CD4-positive, alpha-beta T cell (primary cell): Measurements from ENCODE around the gene ZNF175. TPM values are rescaled to one million over a fixed set of nuclear protein-coding genes. Genes with fewer than 3 reads are reported as not detected.

ENCODE experiments used
- ATAC-seq: fragments of 200-7000 bp; cut with Tn5 transposase; one replicate; pipeline ENCODE4 v1.10.0; 2022; ENCODE audit warnings: mild to moderate bottlenecking; ENCODE audit not compliant: poor library complexity
- CTCF ChIA-PET: fragments of 350-600 bp; sonication (Branson Sonifier 250); formaldehyde crosslinking; loops from one replicate; lab custom pipeline; 2021; ENCODE audit warnings: antibody characterized with exemption, inconsistent platforms; lab: Charles Lee
- POLR2A ChIA-PET: fragments of 350-600 bp; sonication (Branson Sonifier 250); formaldehyde crosslinking; loops from one replicate; lab custom pipeline; 2021; ENCODE audit warnings: antibody characterized with exemption, inconsistent platforms; lab: Charles Lee
- DNase-seq, 14 experiments: peaks; one replicate each; pipeline ENCODE4 v3.0.0-alpha.2; 2013 to 2020; ENCODE audit warnings: mixed read lengths in 2 of 14
- H3K27ac ChIP-seq, 2 donors: one replicate each; pipeline versions ENCODE4 v1.5.1 to v1.7.0; 2013; ENCODE audit warnings: low read length in 2 of 2, low read depth in 1 of 2, mild to moderate bottlenecking in 1 of 2
- H3K27me3 ChIP-seq, 2 experiments: 1 replicate in 1 of 2; 2 replicates in 1 of 2; pipeline versions ENCODE4 v1.6.1 to v1.7.0; 2013; ENCODE audit warnings: low read length in 2 of 2, control low read depth in 1 of 2, mild to moderate bottlenecking in 1 of 2, moderate library complexity in 1 of 2; ENCODE audit not compliant: insufficient read depth in 2 of 2, control insufficient read depth in 1 of 2
- H3K36me3 ChIP-seq: one replicate; pipeline ENCODE4 v1.6.1; 2013; ENCODE audit warnings: low read length, control low read depth; ENCODE audit not compliant: insufficient read depth
- H3K4me1 ChIP-seq: one replicate; pipeline ENCODE4 v1.6.1; 2013; ENCODE audit warnings: low read length, control low read depth; ENCODE audit not compliant: insufficient read depth
- H3K4me3 ChIP-seq: one replicate; pipeline ENCODE4 v1.5.1; 2013; ENCODE audit warnings: mild to moderate bottlenecking, low read length, moderate library complexity
- H3K9me3 ChIP-seq, 2 experiments: 1 replicate in 1 of 2; 2 replicates in 1 of 2; pipeline versions ENCODE4 v1.6.1 to v1.7.0; 2013; ENCODE audit warnings: low read length in 2 of 2, mild to moderate bottlenecking in 2 of 2, control low read depth in 1 of 2, moderate library complexity in 1 of 2; ENCODE audit not compliant: control insufficient read depth in 1 of 2, insufficient read depth in 1 of 2
- H3K27ac Mint-ChIP-seq: one replicate; pipeline ENCODE4 v1.8.0; 2020; ENCODE audit warnings: mixed read lengths
- H3K27me3 Mint-ChIP-seq: one replicate; pipeline ENCODE4 v1.8.0; 2021; ENCODE audit warnings: mixed read lengths
- H3K36me3 Mint-ChIP-seq: one replicate; pipeline ENCODE4 v1.8.0; 2021; ENCODE audit warnings: low read depth, mixed read lengths
- H3K4me1 Mint-ChIP-seq: one replicate; pipeline ENCODE4 v1.8.0; 2021; ENCODE audit warnings: low read depth, mixed read lengths
- H3K4me3 Mint-ChIP-seq: one replicate; pipeline ENCODE4 v1.8.0; 2020; ENCODE audit warnings: mild to moderate bottlenecking, mixed read lengths
- H3K9me3 Mint-ChIP-seq: one replicate; pipeline ENCODE4 v1.8.0; 2020; ENCODE audit warnings: mixed read lengths
- intact Hi-C, 2 experiments: fragments of 100-400 bp; cut with DNase I in 1 of 2; cut with micrococcal nuclease in 1 of 2; formaldehyde crosslinking; loops; one replicate each; pipeline versions ENCODE4 v1.15.1 to v1.9.0; 2023 to 2025; cut with DNase I, micrococcal nuclease
- total RNA-seq, 174 experiments: library from RNA in 2 of 174; stranded (reverse) in 2 of 174; gene quantifications; one replicate each; pipeline ENCODE4 v1.2.3 and lab custom pipeline; 2021 to 2026
- TF ChIP-seq, protein P1 (sequence below): fragments of 200-600 bp; IDR thresholded peaks from one replicate; pipeline ENCODE4 v1.8.0; 2022; ENCODE audit warnings: antibody characterized with exemption, mild to moderate bottlenecking

ZNF175 gene
- total RNA-seq, 2 experiments from 2014 or later: 1.1 to 1.9 TPM

DNA sequence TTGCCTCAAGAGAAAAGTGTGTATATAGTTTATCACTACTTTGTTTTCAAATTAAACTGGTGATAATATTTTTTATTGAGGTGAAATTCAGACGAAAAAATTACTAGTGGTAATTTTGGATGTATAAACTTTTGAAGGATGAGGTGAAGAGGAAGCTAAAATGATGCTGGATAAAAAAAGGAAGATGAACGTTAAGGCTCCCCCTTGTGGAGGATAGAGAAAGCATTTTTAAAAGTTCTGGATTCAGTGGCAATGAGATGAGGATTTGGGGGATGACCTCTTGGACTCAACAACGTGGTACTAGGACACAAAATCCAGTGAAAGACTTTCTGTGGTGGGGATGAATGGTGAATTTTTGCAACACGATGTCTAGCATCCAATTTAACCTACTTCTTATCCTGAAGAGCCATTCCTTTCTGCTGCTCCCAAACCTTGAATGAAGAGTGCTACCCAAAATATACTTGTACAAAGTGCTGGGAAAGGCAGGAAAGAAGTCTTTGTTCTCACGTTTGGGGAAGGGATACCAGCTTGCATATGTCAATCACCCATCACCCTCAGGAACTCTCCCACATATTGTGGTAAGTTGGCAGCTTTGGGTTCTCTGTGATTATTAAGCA, 66.4 kb downstream of the ZNF175 start:
- H3K9me3 Mint-ChIP-seq: no peaks in the 10 kb centered on the region
- CTCF ChIA-PET: no interaction called here
- no peak overlapping the region for H3K27ac ChIP-seq
- DNase-seq (peak in 2 of 14 experiments; percentile 28 to 30), ATAC-seq (no peak)
- no peak overlapping the region for H3K27ac Mint-ChIP-seq
- intact Hi-C loops: loop anchor here in 1 of 2 experiments (1.0 kb wide), 1 partner anchor 164 kb away; no protein-coding TSS in a partner anchor
- TF ChIP-seq, protein P1, sequence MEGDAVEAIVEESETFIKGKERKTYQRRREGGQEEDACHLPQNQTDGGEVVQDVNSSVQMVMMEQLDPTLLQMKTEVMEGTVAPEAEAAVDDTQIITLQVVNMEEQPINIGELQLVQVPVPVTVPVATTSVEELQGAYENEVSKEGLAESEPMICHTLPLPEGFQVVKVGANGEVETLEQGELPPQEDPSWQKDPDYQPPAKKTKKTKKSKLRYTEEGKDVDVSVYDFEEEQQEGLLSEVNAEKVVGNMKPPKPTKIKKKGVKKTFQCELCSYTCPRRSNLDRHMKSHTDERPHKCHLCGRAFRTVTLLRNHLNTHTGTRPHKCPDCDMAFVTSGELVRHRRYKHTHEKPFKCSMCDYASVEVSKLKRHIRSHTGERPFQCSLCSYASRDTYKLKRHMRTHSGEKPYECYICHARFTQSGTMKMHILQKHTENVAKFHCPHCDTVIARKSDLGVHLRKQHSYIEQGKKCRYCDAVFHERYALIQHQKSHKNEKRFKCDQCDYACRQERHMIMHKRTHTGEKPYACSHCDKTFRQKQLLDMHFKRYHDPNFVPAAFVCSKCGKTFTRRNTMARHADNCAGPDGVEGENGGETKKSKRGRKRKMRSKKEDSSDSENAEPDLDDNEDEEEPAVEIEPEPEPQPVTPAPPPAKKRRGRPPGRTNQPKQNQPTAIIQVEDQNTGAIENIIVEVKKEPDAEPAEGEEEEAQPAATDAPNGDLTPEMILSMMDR: peak; percentile 57
- H3K4me1 ChIP-seq: no peaks in the 10 kb centered on the region
- no peak overlapping the region for H3K4me3 Mint-ChIP-seq
- H3K27me3 Mint-ChIP-seq: peaks cover 50% of the 10 kb centered on the region
- H3K36me3 Mint-ChIP-seq: no peaks in the 10 kb centered on the region
- H3K27me3 ChIP-seq: peaks cover 0 to 7% of the 10 kb centered on the region in 2 experiments
- no peak overlapping the region for H3K4me3 ChIP-seq
- POLR2A ChIA-PET: no interaction called here
- peaks cover 0 to 5% of the 10 kb centered on the region in 2 experiments for H3K9me3 ChIP-seq
- no peaks in the 10 kb centered on the region for H3K36me3 ChIP-seq
- H3K4me1 Mint-ChIP-seq: no peaks in the 10 kb centered on the region

DNA sequence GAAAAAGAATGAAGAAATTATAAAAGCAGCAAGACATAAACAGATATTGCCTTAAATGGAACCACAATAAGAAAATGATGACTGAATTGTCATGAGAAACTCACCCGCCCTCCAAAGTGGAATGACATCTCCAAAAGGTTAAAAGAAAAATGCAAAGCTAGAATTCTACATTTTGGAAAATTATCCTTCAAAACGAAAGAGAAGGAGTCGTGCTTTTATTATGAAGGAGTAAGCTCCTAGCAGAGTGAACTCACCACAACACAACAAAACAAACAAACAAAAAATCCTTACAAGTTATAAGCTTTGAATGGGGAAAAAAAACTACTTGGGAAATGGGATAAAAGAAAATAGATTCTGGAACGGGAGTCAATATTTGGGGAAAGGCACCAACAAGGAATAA, 68.8 kb downstream of the ZNF175 start:
- no peak overlapping the region for H3K4me3 ChIP-seq
- ChIA-PET POLR2A (no interaction called here), CTCF (no interaction called here)
- no peak overlapping the region for H3K27ac ChIP-seq
- Mint-ChIP-seq H3K4me3 (no peak overlapping the region), H3K36me3 (no peaks in the 10 kb centered on the region), H3K27me3 (peaks cover 62% of the 10 kb centered on the region), H3K9me3 (no peaks in the 10 kb centered on the region), H3K27ac (no peak overlapping the region), H3K4me1 (no peaks in the 10 kb centered on the region)
- H3K4me1 ChIP-seq: no peaks in the 10 kb centered on the region
- peaks cover 0 to 9% of the 10 kb centered on the region in 2 experiments for H3K9me3 ChIP-seq
- ATAC-seq (no peak), DNase-seq (no peak)
- intact Hi-C loops: no loop called here
- TF ChIP-seq, protein P1: no peak
- H3K36me3 ChIP-seq: no peaks in the 10 kb centered on the region
- H3K27me3 ChIP-seq: peaks cover 6 to 7% of the 10 kb centered on the region in 2 experiments

DNA sequence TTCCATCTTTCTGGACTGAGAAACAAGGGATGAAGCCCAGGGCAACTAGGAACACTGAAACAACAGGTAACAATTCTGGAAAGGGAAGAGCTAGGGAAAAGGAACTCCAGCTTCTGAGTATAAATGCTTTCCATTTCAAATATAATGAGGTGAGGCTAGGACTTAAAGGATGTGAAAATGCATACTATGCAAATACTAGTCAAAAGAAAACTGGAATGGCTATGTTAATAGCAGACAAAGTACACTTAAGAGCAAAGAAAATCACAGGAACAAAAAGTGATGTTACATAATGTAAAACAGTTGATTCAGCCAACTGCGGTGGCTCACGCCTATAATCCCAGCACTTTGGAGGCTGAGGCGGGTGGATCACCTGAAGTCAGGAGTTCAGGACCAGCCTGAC, 69.3 kb downstream of the ZNF175 start:
- H3K9me3 Mint-ChIP-seq: no peaks in the 10 kb centered on the region
- Histone ChIP-seq H3K27ac (no peak overlapping the region), H3K36me3 (no peaks in the 10 kb centered on the region), H3K9me3 (peaks cover 0 to 9% of the 10 kb centered on the region in 2 experiments), H3K27me3 (peaks cover 8 to 12% of the 10 kb centered on the region in 2 experiments), H3K4me1 (no peaks in the 10 kb centered on the region), H3K4me3 (no peak overlapping the region)
- DNase-seq: no peak
- intact Hi-C loops: no loop called here
- no peak for ATAC-seq
- H3K36me3 Mint-ChIP-seq: no peaks in the 10 kb centered on the region
- H3K4me3 Mint-ChIP-seq: no peak overlapping the region
- ChIA-PET POLR2A (no interaction called here), CTCF (no interaction called here)
- no peak overlapping the region for H3K27ac Mint-ChIP-seq
- H3K4me1 Mint-ChIP-seq: no peaks in the 10 kb centered on the region
- peaks cover 67% of the 10 kb centered on the region for H3K27me3 Mint-ChIP-seq
- TF ChIP-seq, protein P1: no peak
